Endothelial cell of umbilical vein (primary cell): ENCODE measurements around the gene C11orf21. TPM values are rescaled to one million over a fixed set of nuclear protein-coding genes. Genes with fewer than 3 reads are reported as not detected.

Source experiments
- BruUV-seq: library from RNA; stranded (reverse); fragments of 400-500 nt; replicated peaks from 2 replicates; lab custom pipeline; 2021; lab: Mats Ljungman, UMichigan
- CTCF ChIA-PET: fragments of 300-600, 350-600 bp; sonication (Branson Sonifier 250); formaldehyde crosslinking; loops from one replicate; lab custom pipeline; 2021; ENCODE audit warnings: antibody characterized with exemption, inconsistent platforms; lab: Charles Lee
- POLR2A ChIA-PET: fragments of 300-600, 350-600 bp; sonication (Branson Sonifier 250); formaldehyde crosslinking; loops from one replicate; lab custom pipeline; 2021; ENCODE audit warnings: antibody characterized with exemption, inconsistent platforms; lab: Charles Lee
- DNase-seq: peaks from one replicate; pipeline ENCODE4 v3.0.0-alpha.2; 2011; ENCODE audit warnings: low read depth, low spot score
- FAIRE-seq: peaks from 2 replicates; lab custom pipeline; 2011; peaks lifted over from hg19 to GRCh38; lab: Jason Lieb, UNC
- H2AFZ ChIP-seq: 2 replicates; pipeline ENCODE4 v1.6.0; 2012; ENCODE audit warnings: low read depth, low read length, control low read depth, inconsistent platforms
- H3K27ac ChIP-seq: 2 replicates; pipeline ENCODE4 v1.5.1; 2011; ENCODE audit warnings: low read depth, mild to moderate bottlenecking, control low read depth, low read length, moderate library complexity; ENCODE audit not compliant: insufficient read depth
- H3K27me3 ChIP-seq, 2 experiments: 2 replicates each; pipeline versions ENCODE4 v1.6.0 to v1.6.1; 2011; ENCODE audit warnings: low read length in 2 of 2, mixed read lengths in 1 of 2; ENCODE audit not compliant: control insufficient read depth in 2 of 2, insufficient read depth in 2 of 2
- H3K36me3 ChIP-seq, 2 experiments: 2 replicates in 1 of 2; 3 replicates in 1 of 2; pipeline ENCODE4 v1.5.1; 2011; ENCODE audit warnings: low read length in 2 of 2, mild to moderate bottlenecking in 1 of 2, moderate library complexity in 1 of 2; ENCODE audit not compliant: control insufficient read depth in 2 of 2, insufficient read depth in 2 of 2; ENCODE audit errors: extremely low read depth in 1 of 2
- H3K4me1 ChIP-seq: 3 replicates; pipeline ENCODE4 v1.5.1; 2011; ENCODE audit warnings: mild to moderate bottlenecking, low read length; ENCODE audit not compliant: control insufficient read depth, insufficient read depth; ENCODE audit errors: extremely low read depth
- H3K4me2 ChIP-seq: 2 replicates; pipeline ENCODE4 v1.6.1; 2011; ENCODE audit warnings: low read length, control low read depth, mixed read lengths; ENCODE audit not compliant: insufficient read depth
- H3K4me3 ChIP-seq, 3 experiments: fragments of 200-600 bp in 1 of 3; sonication (generic), shearing (Covaris generic) in 1 of 3; replicated peaks in 1 of 3; 2 replicates each; pipeline ENCODE4 v1.5.1; 2011 to 2016; ENCODE audit warnings: control low read depth in 3 of 3, low read length in 3 of 3, mild to moderate bottlenecking in 2 of 3, inconsistent platforms in 1 of 3, low read depth in 1 of 3, moderate library complexity in 1 of 3; ENCODE audit not compliant: insufficient read depth in 1 of 3
- H3K79me2 ChIP-seq: 2 replicates; pipeline ENCODE4 v1.6.0; 2012; ENCODE audit warnings: low read length, inconsistent platforms; ENCODE audit not compliant: control insufficient read depth, insufficient read depth
- H3K9ac ChIP-seq: replicated peaks from 2 replicates; pipeline ENCODE3; 2011; ENCODE audit warnings: low read length, control low read depth; ENCODE audit not compliant: insufficient read depth; ENCODE audit errors: extremely low read depth
- H3K9me1 ChIP-seq: replicated peaks from 3 replicates; pipeline ENCODE4 v1.6.0; 2011; ENCODE audit warnings: mild to moderate bottlenecking, low read length; ENCODE audit not compliant: control insufficient read depth, insufficient read depth; ENCODE audit errors: extremely low read depth
- H3K9me3 ChIP-seq: replicated peaks from 2 replicates; pipeline ENCODE4 v1.5.1; 2012; ENCODE audit warnings: low read length, inconsistent platforms; ENCODE audit not compliant: control insufficient read depth, insufficient read depth
- H4K20me1 ChIP-seq: replicated peaks from 2 replicates; pipeline ENCODE3; 2011; ENCODE audit warnings: mild to moderate bottlenecking, low read length; ENCODE audit not compliant: control insufficient read depth, insufficient read depth; ENCODE audit errors: extremely low read depth
- CTCF ChIP-seq, 2 donors: IDR thresholded peaks; 1 replicate in 1 of 2; 2 replicates in 1 of 2; pipeline ENCODE4 v1.5.1; 2011; ENCODE audit warnings: low read length in 2 of 2, mild to moderate bottlenecking in 2 of 2, moderate library complexity in 2 of 2, control low read depth in 1 of 2, inconsistent platforms in 1 of 2, low read depth in 1 of 2; ENCODE audit not compliant: insufficient read depth in 1 of 2; ENCODE audit errors: extremely low read depth in 1 of 2
- EZH2 ChIP-seq: IDR thresholded peaks from 2 replicates; pipeline ENCODE4 v1.6.1; 2012; ENCODE audit warnings: borderline replicate concordance, low read depth, mild to moderate bottlenecking, moderate library complexity, low read length, inconsistent platforms; ENCODE audit not compliant: severe bottlenecking
- FOS ChIP-seq: IDR thresholded peaks from 2 replicates; pipeline ENCODE4 v1.6.1; 2011; ENCODE audit warnings: mild to moderate bottlenecking, low read length, moderate library complexity, borderline replicate concordance; ENCODE audit not compliant: insufficient read depth
- GATA2 ChIP-seq: IDR thresholded peaks from 2 replicates; pipeline ENCODE4 v1.7.0; 2011; ENCODE audit warnings: low read depth, mild to moderate bottlenecking, moderate library complexity, mixed read lengths, low read length; ENCODE audit not compliant: insufficient read length, insufficient read depth
- JUN ChIP-seq: IDR thresholded peaks from 2 replicates; pipeline ENCODE4 v1.6.1; 2011; ENCODE audit warnings: borderline replicate concordance, low read depth; ENCODE audit not compliant: insufficient read length, insufficient read depth
- MAX ChIP-seq: IDR thresholded peaks from 2 replicates; pipeline ENCODE4 v1.6.1; 2011; ENCODE audit not compliant: insufficient read depth, insufficient read length
- MYC ChIP-seq: IDR thresholded peaks from one replicate; pipeline ENCODE4 v1.6.1; 2011; ENCODE audit warnings: mild to moderate bottlenecking, low read depth, low read length
- POLR2A ChIP-seq: IDR thresholded peaks from 2 replicates; pipeline ENCODE4 v1.6.1; 2012; ENCODE audit warnings: low read depth, mild to moderate bottlenecking, control low read depth, low read length
- POLR2AphosphoS5 ChIP-seq: IDR thresholded peaks from 2 replicates; pipeline ENCODE4 v1.6.1; 2012; ENCODE audit warnings: low read depth, mild to moderate bottlenecking, control low read depth, low read length, moderate library complexity; ENCODE audit not compliant: insufficient read depth
- dilution Hi-C: fragments of 300-500 bp; cut with MboI; formaldehyde crosslinking; loops from one replicate; pipeline ENCODE4 v1.15.0; 2019; ENCODE audit warnings: low sequenced_read_pairs; ENCODE audit not compliant: extremely low pct_ligation_motif_present
- intact Hi-C: fragments of 100-400 bp; cut with micrococcal nuclease; formaldehyde crosslinking; loops from one replicate; pipeline ENCODE4 v1.10.0; 2022
- polyA plus RNA-seq, 4 experiments: library from polyadenylated mRNA; depleted of rRNA in 3 of 4; stranded (reverse) in 3 of 4; unstranded in 1 of 4; fragments of >200 nt; gene quantifications; 2 replicates each; pipeline versions ENCODE4 v1.2.1 to v1.2.3, GENCODE V29; 2011 to 2012; ENCODE audit warnings: missing spikeins in 1 of 4
- total RNA-seq: library from RNA; stranded (reverse); gene quantifications from 2 replicates; pipeline ENCODE4 v1.2.3, GENCODE V29; 2021

Gene C11orf21
- total and polyA plus RNA-seq, 2 donors (not counting 3 experiments of a cell fraction or from before 2014, with no cell fraction given) = not detected

GRCh38 chr11:2328021-2328420 lies 26.3 kb upstream of the C11orf21 start:
- Histone ChIP-seq H3K4me2 (no peak overlapping the region), H3K4me3 (no peak overlapping the region), H3K27ac (no peak overlapping the region), H3K79me2 (no peaks in the 10 kb centered on the region), H3K9ac (no peak overlapping the region), H3K9me1 (no peaks in the 10 kb centered on the region), H2AFZ (no peak overlapping the region), H3K4me1 (no peaks in the 10 kb centered on the region), H3K36me3 (no peaks in the 10 kb centered on the region), H3K9me3 (no peaks in the 10 kb centered on the region), H4K20me1 (no peaks in the 10 kb centered on the region), H3K27me3 (no peaks in the 10 kb centered on the region)
- POLR2A ChIA-PET = no interaction called here
- intact Hi-C loops = no loop called here
- TF ChIP-seq CTCF (IDR thresholded peaks at IDR 0.05; ENCODE audit: extremely low read depth in 1 of 2, insufficient read depth in 1 of 2, low read depth in 1 of 2, low read length in 2 of 2) (no peak), JUN (no peak), MYC (no peak), POLR2A (no peak), POLR2AphosphoS5 (no peak), EZH2 (no peak), MAX (no peak), GATA2 (no peak), FOS (no peak)
- CTCF ChIA-PET = interaction anchor here (1.3 kb wide), 1 partner anchor 23 kb away, joined by 3 read pairs; no protein-coding TSS in a partner anchor
- FAIRE-seq (no peak), DNase-seq (no peak)
- no TSS peak for BruUV-seq
- dilution Hi-C loops = no loop called here
